NCI-H1105 (cell line): ENCODE measurements around the gene CEP63.

Experiments used
- DNase-seq: peaks from one replicate; lab custom pipeline; 2025; lab: John Stamatoyannopoulos, UW

CEP63 gene

DNA sequence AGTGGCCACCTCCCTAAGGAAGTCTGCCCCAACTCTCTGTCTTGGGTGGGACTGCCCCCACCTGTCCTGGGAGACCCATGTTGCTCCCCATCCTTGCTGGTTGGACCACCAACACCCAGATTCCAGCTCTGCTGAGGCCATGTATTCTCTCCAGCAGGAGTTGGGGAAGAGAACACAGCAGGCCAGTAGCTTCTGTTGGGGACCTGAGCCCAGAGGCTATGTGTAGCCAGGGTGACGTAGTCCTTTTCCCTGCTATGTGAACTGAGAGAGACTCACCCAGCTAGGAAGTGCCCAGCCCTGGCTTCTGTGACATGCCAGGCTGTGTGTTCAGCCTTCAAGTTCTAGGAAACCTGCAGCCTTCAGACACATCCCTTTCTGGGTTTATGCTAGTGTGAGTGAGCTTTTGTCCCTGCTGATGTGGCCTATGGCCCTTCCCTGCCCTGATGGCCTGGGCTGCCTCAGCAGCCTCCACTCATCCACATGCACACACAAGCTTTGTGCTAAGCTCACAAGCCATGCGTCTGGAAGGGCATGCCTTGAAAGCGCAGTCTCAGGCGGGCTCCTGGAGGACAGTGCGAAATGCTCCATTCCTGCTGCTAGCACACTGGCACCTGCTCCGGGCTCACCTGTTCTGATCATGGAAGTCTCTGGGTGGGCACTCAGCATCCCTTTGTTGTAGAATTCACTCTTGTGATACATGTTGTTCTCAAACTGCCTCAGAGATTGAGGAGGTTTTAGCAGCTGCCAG lies 122.3 kb downstream of the CEP63 start:
- DNase-seq, result no peak

DNA sequence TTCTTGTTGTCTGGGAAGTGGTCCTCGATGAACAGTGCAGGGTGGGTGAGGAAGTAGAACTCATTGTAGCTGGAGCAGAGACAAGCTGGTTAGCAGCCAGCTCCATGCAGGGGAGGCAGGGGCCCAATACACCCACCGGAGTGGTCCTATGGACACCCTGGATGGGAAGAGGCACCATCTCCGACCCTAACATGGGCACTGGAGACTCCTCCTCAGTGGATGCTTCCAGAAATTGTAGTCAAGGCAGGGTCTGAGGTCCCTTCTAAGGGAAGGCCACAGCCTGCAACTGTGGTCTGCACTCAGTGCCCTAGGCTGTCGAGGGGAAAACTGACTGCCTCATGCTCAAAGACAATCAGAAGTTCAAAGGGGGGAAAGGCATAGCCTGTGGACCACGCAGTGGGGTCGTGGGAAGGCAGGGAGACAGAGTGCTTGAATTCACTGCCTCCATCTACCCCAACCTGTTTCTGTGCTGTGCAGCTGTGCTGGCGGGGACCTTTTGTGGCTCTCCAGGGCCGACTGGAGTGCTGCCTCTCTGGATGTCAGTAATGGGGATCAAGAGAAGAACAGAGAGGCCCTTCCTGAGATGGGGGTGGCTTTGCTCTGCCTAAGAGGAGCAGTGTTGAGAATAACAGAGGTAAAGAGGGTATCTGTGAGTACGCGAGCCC lies 123.0 kb downstream of the CEP63 start:
- no peak for DNase-seq

DNA sequence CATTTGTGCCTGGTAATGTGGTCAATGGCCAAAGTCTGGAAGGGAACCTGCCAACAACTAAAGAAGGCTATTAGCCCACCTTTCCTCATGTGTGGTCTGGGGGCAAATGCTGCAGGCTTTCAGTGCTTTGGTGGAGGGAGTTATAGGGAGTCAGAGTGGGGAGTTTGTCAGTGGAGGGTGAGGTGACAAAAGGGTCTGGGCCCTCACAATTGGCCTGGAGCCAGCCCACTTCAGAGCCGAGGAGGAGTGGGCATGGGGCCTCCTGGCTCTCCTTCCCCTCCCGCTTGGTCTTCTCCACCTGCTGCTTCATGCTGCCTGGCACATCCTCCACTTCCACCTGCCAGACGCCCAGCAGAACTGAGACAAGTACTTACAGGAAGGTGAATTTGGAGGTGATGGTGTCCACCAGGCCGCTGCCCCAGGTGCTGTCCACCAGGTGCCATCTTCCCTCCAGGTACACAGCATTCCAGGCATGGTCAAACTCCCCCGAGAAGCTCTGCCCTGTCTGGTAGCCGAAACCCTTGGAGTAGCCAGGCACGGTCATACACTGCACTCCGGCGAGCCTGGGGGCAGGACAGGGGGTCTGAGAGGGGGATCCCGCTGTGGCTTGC lies 124.1 kb downstream of the CEP63 start:
- no peak for DNase-seq

DNA sequence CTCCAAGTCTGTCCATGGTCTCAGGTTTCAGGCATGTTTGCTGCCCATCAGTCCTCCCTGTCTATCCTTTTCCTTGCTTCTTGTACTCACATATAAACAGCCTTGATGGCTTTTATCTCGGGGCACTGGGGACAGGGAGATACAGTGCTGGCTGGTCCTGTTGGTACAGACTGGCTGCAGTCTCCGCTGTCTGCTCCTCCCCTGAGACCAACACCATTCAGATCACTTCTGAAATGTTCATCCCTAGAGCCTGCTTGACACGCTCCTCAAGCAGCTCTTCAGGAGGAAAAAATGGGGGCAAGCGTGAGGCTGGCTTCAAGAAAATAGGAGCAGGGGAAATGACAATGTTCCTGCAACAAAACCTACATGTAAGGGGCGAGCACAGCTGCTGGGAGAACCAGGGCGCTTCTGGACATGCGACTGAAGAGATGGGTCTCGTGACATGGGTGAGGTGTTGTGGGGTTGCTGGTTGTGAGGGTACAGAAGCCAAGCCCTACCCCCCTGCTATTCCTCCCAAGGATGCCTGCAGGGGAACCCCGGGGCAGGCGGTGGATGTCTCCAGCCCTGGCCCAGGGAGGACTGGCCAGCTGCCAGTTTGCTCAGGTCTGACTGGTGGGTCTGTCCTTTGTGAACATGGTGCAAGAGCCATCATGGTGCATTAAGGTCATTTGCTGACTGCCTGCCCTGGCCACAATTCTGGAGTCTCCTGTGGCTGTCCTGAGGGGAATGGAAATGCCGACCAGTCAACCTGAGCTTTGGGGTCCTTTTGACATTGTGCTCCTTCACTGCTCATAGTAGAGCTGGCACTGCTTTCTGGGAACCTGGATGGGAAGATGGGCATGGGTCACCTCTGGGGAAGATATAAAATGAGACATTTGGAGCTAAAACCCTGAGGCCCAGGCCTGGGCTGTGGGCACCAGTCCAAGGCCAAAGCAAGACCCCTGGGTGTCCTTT lies 124.9 kb downstream of the CEP63 start:
- no peak for DNase-seq

DNA sequence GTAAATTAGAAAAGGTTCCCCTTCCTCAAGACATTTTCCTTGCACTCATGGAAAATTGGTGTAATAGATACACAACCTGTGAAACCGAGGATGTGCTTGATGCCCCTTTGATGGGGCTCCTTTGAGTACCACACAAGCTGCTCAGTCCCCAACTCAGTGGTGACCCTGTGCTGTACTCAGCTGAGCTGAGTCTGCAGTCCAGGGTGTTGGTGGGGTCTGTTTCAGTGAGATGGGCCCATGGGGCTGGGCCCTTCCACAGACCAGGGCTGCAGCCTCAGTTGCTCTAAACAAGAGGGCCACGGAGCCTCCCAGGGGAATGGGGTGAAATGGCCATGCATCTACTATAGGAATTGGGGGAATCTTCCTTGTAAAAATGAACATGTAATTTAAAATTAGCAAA lies 125.7 kb downstream of the CEP63 start:
- no peak for DNase-seq

DNA sequence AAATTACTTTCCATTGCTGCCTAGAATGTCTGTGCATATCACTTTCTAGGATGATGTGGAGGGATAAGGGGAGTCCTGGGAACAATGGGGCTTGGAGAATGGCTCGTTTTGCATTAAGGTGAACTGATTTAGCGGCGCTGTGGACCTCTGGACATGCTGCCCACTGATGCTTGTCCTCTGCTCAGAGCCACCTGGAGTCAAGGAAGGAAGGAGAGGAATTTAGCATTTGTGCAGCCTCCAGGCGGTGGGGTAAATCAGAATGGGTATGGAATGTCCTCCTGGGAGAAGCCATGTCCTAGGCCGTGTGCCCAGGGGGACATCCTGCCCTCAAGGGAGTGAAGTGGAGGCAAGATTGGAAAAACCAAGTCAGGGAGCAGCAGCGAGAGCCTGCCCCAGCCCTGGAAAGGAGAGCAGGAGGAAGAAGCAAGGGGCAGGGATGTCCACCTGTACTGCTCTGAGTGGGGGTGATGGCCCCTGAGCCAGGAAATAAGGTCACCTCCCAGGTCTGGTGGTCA lies 127.2 kb downstream of the CEP63 start:
- no peak for DNase-seq

DNA sequence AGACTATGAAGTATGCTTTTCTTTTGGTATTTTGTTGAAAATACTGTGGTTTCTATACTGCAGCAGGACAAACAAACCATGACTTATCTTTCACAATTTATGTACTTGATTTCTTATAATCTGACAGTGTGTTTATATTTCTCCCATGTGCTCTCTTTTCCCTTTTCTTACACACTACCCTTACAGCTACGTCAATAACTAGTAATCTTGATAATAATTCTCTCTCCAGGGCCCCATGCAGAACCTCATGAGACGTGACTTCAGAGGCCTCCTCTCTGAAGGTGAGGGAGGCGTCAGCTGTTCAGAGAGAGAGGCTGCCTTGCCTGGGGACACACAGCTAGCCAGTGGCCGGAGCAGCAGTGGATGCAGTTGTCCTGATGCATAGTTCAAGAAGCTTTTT lies 129.1 kb downstream of the CEP63 start:
- no peak for DNase-seq

DNA sequence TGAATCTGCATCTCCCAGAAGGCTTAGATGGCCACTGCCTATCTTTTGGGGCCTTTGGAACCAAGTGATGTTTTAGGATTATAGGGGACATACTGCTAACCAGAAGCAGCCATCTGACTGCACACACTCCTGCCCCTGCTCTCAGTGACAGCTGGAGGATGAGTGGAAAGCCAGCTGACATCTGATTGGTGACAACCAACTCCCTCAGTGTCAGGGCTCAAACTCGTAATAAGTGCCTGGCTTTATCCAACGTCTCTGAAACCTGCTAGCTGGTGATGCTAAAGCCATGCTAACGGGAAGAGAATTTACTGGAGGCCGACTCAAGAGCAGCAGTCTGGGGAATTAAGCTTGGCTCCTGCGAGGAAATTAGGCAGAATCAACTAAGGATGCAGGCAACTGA lies 129.9 kb downstream of the CEP63 start:
- DNase-seq, result no peak

DNA sequence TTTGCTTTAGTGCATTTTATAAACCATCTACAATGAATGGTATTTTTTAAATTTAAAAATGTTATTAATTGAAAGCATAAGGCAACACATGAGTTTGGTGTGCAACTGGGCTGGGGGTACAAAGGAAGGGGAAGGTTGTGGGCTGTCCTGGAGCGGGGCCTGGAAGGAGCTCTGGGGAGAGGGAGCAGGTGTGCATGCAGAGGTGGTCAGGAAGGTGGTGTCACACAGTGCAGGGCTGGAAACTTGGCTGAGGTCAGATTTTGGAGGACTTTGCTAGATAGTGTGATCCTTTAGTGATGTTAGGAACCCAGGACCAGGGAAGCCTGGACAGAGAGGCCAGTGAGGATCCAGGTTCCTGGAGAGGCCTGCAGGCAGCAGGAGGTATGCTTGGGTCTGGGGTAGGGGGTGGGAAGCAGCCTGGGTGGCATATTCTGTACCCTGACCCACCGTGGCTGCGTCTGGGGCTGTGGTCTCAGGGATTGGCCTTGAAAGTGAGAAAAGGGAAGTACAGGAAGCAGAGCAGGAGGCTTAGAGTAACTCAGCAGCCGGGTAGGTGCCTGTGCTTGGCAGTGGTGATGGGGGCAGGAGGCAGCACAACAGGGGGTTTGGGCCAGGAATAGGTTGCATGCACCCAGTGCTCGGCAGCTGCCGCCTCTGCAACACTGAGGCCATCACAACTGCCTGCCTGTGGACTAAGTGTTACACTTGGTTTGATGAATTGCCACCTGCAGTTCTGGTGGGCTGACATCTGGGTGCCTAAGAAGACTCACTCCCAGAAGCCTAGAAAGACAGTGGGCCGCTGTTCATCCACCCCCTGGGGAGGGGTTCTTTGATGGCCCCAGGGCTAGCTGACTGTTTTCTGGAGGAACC lies 132.0 kb downstream of the CEP63 start:
- no peak for DNase-seq

DNA sequence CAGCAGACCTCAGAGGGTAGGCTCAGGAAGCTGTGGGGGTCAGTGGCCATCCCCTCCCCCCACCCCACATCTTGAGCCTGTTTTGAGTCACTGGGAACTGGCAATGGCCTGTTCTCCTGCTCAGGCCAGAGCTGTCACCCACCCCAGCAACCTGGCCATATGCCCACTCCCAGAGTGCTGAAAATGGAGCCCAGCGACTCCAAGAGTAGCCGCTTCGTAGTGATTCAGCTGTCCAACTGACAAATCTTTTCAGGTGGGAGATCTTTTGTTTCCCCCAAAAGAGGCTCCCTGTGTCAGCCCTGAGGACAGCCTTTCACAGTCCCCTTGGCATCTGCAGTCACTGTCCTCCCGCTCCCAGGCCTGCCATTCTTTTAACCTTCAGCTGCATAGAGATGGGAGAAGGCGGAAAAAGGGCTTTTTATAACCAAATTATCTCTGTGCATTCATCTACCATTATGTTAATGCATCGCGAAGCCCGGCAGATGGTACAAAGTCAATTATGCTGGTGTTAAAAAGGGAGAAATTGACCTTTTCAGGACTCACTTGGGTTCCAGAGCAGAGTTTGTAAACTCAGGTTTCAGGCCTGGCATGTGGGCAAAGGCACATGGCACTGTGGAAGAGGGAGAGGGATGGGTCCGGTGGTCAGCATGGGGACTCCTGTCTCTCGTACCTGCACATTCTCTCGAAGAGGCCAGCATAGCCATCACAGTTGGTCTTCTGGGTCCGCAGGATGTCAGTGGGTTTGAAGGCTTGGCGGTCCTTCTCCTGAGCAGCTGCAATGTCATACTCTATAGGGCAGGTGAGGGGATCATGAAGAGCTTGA lies 132.8 kb downstream of the CEP63 start:
- no peak for DNase-seq

DNA sequence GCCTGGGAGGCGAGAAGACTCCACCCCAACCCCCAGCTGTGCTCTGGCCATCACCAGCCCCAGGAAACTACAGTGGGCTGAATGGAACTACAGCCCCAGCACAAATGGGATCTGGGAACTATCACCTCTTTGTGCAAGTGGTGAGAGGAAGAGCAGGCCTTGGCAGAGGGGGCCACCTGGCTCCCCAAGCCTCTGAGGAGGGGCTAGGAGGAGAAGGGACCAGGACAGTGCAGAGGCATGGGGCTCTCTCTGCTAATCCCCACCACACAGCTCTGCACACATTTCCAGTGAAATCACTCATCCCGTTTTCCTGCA lies 133.4 kb downstream of the CEP63 start:
- no peak for DNase-seq

DNA sequence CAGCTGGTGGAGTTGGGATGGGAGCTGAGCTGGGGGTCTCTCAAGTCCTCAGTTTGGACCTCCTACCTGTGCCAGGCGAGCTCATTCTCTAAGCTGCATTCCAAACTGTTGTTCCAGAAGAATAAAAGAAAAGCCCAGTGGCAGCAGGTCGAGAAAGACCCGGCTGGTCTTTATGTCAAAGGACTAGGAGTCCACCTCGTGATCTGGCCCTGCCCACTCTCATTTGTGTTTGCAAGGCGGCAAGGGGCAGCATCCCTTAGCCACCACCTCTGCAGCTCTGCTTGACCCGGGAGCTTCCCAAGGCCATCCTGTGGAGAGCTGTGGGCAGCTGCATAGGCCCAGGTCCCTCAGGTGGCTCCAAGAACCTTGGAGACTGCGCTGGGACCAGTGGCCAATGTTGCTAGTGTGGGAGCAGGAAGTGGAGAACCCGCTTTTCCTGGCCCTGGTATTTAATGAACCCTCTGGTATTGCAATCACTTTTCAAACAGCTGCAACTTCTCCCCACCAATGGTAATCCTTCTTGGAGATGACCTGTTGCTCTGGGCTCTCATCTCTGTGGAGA lies 134.1 kb downstream of the CEP63 start:
- no peak for DNase-seq

DNA sequence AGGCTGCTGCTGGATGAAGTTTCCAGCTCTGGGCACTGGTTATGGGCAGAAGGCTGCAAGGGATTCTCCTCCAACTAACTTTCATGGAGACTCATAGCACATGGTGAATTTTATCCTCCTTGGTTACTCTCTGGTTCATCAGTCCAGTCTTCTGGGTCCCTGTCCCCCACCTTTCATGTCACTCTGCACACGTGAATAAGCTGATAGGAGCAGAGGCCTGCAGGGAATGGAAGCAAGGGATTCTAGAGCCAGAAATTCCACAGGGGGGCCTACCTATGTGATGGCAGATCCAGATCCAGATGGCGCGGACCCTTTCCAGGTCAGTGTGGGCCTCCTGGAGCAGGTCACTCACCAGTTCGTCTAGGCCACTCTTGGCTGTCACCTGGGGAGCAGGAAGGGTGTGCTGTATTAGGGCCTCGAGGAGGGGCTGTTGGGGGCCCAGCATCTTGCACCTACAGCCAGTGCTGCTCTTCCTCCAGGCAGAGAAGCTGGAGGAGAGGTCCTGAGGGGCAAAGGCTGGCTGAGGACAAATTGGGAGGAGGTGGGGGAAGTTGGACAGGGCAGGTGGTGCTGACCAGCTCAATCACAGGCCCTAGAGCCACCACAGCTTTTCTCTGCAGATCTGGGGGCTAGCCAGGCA lies 134.7 kb downstream of the CEP63 start:
- DNase-seq, result no peak

DNA sequence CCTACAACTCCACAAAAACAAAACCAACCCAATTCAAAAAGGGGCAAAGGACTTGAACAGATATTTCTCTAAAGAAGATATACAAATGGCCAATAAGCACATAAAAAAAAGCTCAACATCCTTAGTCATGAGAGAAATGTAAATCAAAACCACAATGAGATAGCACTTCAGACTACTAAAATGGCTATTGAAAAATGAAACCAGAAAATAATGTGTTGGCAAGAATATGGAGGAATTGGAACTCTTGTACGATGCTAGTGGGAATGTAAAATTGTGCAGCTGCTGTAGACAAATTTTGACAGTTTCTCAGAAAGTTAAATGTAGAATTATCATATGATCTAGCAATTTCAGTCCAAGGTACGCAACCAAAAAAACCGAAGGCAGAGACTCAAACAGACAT lies 136.0 kb downstream of the CEP63 start:
- DNase-seq, result no peak

DNA sequence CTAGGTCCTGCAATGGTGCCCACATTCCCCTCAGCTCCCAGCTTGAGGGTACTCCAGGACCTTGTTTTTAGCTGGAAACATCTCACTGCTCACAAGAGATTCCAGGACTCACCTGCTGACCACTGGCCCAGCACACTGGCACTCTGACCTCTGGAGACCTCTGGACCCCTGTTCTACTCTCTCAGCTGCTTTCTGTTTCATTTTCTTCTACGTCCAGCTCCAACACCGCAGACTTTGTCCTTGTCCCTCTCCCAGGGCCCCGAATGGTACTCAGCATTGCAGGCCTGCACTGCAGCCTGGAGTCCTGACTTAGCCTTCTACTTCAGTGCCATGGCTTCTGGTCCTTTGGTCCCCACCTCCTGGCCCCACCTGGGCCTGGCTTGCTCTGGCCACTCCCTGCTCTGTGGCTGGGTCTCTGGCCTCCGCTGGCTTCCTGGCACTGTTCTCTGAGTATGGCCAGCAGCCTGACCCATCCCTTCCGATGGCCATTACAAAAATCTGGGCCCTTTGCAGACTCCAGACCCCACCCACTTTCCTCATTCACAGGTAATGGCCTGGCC lies 137.0 kb downstream of the CEP63 start:
- no peak for DNase-seq

DNA sequence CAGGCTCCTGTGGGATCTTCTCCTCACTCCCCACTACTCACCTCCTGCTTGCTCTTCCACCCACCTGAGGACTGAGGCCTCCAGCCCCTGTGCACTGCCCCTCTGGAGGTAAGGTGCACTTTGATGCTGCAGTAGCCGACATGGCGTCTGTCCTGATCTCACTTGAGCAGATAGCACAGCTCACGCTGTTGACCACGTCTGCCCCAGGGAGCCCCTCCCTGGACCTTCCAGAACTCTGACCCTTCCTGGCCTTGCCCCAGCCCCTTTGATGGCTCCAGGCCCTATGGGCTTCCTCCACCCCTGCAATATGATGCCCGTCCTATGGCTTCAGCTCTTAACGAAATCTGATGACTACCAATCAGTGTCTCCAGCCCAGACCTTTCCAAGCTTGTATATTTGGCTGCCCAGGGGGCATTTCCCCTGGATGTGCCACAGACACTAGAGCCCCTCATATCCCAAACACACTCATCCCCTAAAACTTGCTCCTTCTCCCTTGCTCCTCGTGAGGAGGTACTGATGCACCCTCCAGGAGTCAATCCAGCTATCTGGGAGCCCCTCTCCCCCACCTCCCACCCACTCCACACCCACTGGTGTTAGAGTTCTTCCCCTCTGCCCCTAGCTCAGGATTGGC lies 137.9 kb downstream of the CEP63 start:
- no peak for DNase-seq
